Measurements from ENCODE around the gene MVB12B. TPM values are rescaled to one million over a fixed set of nuclear protein-coding genes. Genes with fewer than 3 reads are reported as not detected.

MVB12B gene
- total RNA-seq, 4 donors from 2014 or later: 2.1 to 39.2 (median 22.2) TPM

DNA sequence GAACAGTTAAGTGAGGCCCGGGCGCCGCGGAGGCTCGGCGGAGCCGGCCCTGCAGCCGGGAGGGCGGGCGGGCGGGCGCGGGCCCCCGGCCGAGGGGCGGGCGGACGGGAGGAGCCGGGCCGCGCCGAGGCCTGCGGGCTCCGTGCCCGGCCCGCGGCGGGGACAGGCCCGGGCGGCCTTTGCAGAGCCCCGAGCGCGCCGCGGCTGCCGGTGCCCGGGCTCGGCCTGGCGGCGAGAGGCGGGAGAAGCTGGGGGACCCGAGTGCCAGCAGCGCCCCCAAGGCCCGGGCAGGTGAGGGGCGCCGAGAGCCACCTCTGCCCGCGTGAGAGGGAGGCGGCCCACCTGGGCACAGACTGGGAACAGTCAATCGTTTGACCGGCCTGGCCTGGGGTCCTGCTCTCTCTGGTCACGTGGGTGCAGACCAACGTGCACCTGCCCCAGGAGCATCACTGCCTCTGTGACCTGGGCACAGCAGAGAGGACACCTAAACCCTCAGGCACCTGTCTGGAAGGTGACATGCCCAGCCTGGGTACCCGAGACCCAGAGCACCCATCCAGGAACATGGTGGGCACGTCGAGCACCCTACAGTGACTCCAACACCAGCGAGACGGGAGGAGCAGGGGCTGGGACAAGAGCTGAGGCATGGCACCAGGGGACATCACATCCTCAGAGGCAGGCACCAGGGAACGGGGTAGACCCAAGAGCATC, 531 bp downstream of the MVB12B start:
- H3K9me3 ChIP-seq: no peaks in the 10 kb centered on the region
- DNase-seq: peak in 1 of 2 donors; percentile 18
- H3K36me3 ChIP-seq: no peaks in the 10 kb centered on the region
- intact Hi-C loops (cut with DNase I; ENCODE audit: low total_unique reads): no loop called here
- peaks cover 0 to 2% of the 10 kb centered on the region in 2 donors for H3K4me1 ChIP-seq
- peak overlapping the region; percentile 74 to 78 for H3K27ac ChIP-seq
- H3K4me3 ChIP-seq: peak overlapping the region; percentile 33 to 62
- no peaks in the 10 kb centered on the region for H3K27me3 ChIP-seq
- no peak for TF ChIP-seq POLR2A (IDR thresholded peaks at IDR 0.05)
- TF ChIP-seq, protein P1, sequence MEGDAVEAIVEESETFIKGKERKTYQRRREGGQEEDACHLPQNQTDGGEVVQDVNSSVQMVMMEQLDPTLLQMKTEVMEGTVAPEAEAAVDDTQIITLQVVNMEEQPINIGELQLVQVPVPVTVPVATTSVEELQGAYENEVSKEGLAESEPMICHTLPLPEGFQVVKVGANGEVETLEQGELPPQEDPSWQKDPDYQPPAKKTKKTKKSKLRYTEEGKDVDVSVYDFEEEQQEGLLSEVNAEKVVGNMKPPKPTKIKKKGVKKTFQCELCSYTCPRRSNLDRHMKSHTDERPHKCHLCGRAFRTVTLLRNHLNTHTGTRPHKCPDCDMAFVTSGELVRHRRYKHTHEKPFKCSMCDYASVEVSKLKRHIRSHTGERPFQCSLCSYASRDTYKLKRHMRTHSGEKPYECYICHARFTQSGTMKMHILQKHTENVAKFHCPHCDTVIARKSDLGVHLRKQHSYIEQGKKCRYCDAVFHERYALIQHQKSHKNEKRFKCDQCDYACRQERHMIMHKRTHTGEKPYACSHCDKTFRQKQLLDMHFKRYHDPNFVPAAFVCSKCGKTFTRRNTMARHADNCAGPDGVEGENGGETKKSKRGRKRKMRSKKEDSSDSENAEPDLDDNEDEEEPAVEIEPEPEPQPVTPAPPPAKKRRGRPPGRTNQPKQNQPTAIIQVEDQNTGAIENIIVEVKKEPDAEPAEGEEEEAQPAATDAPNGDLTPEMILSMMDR (IDR thresholded peaks at IDR 0.05): peak in 1 of 4 experiments; percentile 1

DNA sequence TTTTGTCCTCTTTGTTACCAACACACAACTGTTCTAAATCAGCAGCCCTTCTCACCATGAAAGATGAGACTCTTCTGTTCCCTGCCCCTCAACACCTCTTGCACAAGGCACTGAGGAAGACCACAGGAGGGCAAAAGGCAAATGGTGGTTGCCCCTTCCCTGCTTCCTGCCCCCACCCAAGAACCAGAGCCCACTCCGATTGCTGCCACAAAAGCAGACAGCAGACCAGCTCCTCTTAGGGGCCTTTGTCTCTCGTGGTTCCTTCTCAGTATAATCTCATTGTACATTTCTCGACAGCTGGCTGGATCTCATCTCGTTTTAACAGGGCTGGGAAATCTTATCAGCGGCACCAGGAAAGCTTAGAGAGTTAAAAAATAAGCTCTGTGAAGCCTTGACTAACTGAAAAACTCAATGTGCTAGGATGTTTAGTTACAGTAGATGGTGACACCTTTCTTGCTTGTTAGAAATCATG, 1.1 kb downstream of the MVB12B start:
- intact Hi-C loops (cut with DNase I; ENCODE audit: low total_unique reads): no loop called here
- Histone ChIP-seq H3K36me3 (no peaks in the 10 kb centered on the region), H3K4me1 (peaks cover 0 to 2% of the 10 kb centered on the region in 2 donors), H3K4me3 (peak overlapping the region in 1 of 2 donors; percentile 33), H3K27ac (peak overlapping the region; percentile 74 to 78), H3K9me3 (no peaks in the 10 kb centered on the region), H3K27me3 (no peaks in the 10 kb centered on the region)
- no peak for TF ChIP-seq POLR2A (IDR thresholded peaks at IDR 0.05)
- TF ChIP-seq, protein P1 (IDR thresholded peaks at IDR 0.05): no peak
- no peak for DNase-seq

DNA sequence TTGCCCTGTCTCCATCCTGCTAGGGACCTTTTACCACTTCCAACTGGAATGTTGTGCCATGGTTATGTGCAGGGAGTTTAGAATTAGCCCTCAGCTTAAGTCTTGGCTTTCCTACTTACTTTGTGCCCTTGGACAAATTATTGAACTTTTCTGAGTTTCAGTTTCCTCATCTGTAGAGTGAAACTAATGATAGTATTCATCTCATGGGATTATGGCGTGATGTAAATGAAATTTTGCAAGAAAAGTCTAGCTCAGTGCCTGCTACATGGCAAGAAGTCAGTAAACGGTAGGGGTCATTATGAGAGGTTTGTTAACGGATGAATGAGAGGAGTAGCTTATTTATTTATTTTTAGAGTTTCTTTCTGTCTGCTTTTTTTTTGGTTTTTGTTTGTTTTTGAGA, 1.8 kb downstream of the MVB12B start:
- no peak overlapping the region for H3K4me3 ChIP-seq
- H3K36me3 ChIP-seq: no peaks in the 10 kb centered on the region
- peak overlapping the region in 1 of 2 donors; percentile 74 for H3K27ac ChIP-seq
- H3K27me3 ChIP-seq: no peaks in the 10 kb centered on the region
- intact Hi-C loops (cut with DNase I; ENCODE audit: low total_unique reads): no loop called here
- TF ChIP-seq, protein P1 (IDR thresholded peaks at IDR 0.05): no peak
- no peak for TF ChIP-seq POLR2A (IDR thresholded peaks at IDR 0.05)
- H3K9me3 ChIP-seq: no peaks in the 10 kb centered on the region
- peaks cover 0 to 2% of the 10 kb centered on the region in 2 donors for H3K4me1 ChIP-seq
- DNase-seq: no peak

DNA sequence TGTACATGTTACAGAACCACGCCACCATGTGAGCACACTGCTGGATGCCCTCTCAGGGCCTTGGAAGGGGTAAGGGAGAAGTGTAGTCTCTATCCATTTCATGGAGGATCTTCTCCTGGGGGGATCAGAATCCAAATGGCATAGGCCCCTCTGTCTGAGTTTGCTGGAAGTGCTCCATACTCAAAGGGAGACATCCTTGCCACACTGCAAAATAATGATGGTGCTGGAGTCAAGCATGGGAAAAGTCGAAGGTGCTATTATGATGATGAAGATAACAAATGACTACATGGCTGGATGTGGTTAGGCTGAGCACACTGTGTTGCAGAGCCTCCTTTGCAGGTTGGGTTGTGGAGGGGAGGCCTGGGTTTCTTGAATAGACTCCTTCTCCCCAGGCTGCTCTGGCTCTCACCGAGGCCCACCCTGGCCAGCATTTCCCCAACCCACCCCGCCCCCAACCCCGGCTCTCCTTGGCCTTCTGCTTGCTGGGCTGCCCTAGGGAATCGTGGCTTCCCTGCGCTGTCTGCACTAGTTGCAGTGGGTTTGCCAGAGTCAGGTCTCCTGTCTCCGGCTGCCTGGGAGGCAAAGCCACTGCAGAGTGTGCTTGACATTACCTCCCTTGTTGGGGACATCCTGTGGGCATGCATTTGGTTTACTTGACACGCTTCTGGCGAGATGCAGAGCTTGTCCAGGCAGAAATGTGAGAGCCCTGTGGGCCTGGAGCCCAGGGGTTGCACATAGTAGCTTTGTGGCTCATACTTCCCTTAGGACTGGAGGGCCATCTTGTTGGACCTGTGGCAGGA, 3.0 kb downstream of the MVB12B start:
- Histone ChIP-seq H3K27ac (no peak overlapping the region), H3K4me1 (peaks cover 0 to 2% of the 10 kb centered on the region in 2 donors), H3K9me3 (no peaks in the 10 kb centered on the region), H3K36me3 (no peaks in the 10 kb centered on the region), H3K27me3 (no peaks in the 10 kb centered on the region), H3K4me3 (no peak overlapping the region)
- DNase-seq: no peak
- TF ChIP-seq POLR2A (IDR thresholded peaks at IDR 0.05): no peak
- TF ChIP-seq, protein P1 (IDR thresholded peaks at IDR 0.05): no peak
- intact Hi-C loops (cut with DNase I; ENCODE audit: low total_unique reads): no loop called here

DNA sequence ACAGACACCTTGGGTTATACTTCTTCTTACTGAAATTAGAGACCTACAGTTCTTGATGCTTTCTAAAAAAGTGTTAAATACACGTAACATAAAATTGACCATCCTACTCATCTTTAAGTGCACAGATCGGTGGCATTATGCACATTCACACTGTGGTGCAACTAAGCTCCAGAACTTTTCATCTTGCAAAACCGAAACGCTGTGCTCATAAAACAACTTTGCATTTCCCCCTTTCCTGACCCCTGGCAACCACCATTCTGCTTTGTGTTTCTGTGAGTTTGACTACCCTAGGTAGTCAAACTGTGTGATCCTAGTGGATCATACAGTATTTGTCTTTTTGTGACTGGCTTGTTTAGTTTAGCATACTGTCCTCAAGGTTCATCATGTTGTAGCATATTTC, 3.9 kb downstream of the MVB12B start:
- DNase-seq: no peak
- intact Hi-C loops (cut with DNase I; ENCODE audit: low total_unique reads): no loop called here
- Histone ChIP-seq H3K36me3 (no peaks in the 10 kb centered on the region), H3K27me3 (no peaks in the 10 kb centered on the region), H3K4me3 (no peak overlapping the region), H3K27ac (no peak overlapping the region), H3K4me1 (peaks cover 0 to 2% of the 10 kb centered on the region in 2 donors), H3K9me3 (no peaks in the 10 kb centered on the region)
- TF ChIP-seq, protein P1 (IDR thresholded peaks at IDR 0.05): no peak
- no peak for TF ChIP-seq POLR2A (IDR thresholded peaks at IDR 0.05)
